Activated CD8-positive, alpha-beta memory T cell treated with anti-CD3 and anti-CD28 coated beads, Interleukin-2, amount 50 U/mL, for 4 hours (primary cell): Measurements from ENCODE around the gene SMAD5.

Source experiments
- DNase-seq: peaks from one replicate; pipeline ENCODE4 v3.0.0-alpha.2; 2020

The SMAD5 gene

DNA sequence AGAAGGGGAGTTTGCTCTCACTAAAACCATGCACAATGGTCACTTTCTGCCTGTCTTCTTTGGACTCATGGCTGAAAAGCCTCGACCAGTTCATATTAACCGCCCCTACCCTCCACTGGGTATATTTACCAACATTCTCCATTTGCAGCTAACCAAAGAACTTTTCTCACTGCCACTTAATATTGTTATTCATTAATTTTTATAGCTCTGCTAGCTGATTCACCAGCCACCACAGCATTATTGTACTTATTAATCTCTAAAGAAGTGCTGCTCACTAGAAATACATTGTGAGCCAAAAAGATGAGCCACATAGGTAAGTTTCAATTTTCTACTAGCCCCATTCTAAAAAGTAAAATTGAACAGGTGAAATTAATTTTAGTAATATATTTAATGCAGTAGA is 93.8 kb downstream of the SMAD5 start:
- no peak for DNase-seq

DNA sequence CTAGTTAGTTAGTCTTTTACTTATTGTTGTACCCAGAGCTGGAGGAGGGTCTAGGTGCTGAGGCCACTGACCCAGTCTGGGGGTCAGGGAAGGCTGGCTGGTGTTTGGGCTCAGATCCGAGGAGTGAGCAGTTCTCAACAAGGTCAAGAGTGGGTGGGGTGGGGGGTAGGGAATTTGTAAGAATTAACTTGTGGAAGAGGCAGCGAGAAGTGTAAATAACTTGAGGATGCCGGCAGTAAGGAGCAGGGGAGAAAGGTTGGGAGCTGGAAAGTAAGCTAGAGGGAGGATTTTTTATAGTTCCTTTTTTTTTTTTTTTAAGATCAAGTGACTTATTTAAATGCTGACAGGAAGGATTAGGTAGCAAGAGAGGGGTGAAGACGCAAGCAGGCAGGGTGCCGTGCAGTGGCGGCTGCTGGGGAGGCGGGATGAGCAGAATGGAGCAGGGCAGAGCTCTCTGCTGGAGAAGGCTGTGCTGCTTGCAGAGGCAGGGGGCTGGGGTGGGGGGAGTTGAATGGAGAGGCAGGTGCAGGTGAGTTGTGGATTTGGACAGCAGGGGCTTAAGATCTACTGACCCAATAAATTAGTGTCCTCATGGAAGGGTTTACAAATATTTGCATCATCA is 95.6 kb downstream of the SMAD5 start:
- DNase-seq, result no peak

DNA sequence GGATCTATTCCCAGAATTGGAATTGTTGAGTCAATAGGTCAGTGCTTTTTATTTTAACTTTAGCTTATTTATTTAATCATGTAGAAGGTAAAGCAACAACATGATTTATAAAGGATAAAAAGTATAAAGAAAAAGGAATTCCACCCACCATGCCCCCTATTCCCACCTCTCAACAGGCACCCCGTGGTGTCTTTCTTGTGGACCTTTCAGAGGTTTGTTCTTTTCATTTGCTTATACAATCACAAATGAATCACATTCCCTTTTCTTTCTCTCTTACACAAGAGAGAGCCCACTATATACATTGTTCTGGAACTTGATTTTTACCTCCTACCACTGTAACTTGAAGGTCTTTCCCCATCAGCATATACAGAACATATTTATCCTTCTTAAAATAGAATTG is 97.5 kb downstream of the SMAD5 start:
- DNase-seq, result no peak

DNA sequence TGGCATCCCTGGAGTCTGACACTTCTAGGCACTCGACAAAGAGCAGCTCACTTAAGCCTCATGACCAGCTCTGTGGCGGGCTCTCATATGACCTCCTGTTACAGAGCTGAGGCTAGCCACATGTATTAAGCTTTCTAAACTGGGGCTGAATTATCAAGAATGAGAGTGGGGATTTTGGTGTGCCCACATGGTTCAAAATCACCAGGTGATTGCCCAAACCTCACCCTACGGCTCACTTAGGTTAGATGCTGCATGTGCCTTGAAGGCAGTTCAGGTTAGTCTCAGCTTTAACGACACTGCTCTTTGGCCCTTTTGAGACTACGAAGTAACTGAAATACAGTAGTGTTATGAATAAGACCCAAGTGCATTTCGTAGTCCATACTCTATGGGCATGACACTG is 99.7 kb downstream of the SMAD5 start:
- no peak for DNase-seq
